SU-DHL-6 (cell line): Measurements from ENCODE around the gene SHISA9.

ENCODE experiments used
- H2AFZ ChIP-seq: fragments of 200-600 bp; sonication (generic); 2 replicates; pipeline ENCODE4 v1.6.1; 2014; ENCODE audit warnings: low read depth, mild to moderate bottlenecking, moderate library complexity, mixed read lengths, antibody characterized with exemption, low read length; ENCODE audit not compliant: severe bottlenecking
- H3F3A ChIP-seq: fragments of 200-600 bp; shearing (Covaris generic); 2 replicates; pipeline ENCODE4 v1.6.0; 2016; ENCODE audit warnings: antibody characterized with exemption, mild to moderate bottlenecking; ENCODE audit not compliant: insufficient read depth
- H3K27ac ChIP-seq: fragments of 200-600 bp; sonication (generic); 2 replicates; pipeline ENCODE4 v1.5.1; 2016; ENCODE audit warnings: low read depth, mild to moderate bottlenecking, low read length, moderate library complexity, mixed read lengths
- H3K27me3 ChIP-seq: fragments of 200-600 bp; sonication (generic), shearing (Covaris generic); 2 replicates; pipeline ENCODE4 v1.6.0; 2014; ENCODE audit warnings: mild to moderate bottlenecking, low read length
- H3K36me3 ChIP-seq: fragments of 200-600 bp; sonication (generic); 2 replicates; pipeline ENCODE4 v1.6.1; 2014; ENCODE audit warnings: mild to moderate bottlenecking, low read length, mixed read lengths
- H3K4me2 ChIP-seq: fragments of 300-600, 200-600 bp; shearing (Covaris generic), sonication (generic); 2 replicates; pipeline ENCODE4 v1.6.0; 2014; ENCODE audit warnings: low read length, low read depth, mild to moderate bottlenecking; ENCODE audit not compliant: poor library complexity, severe bottlenecking
- H3K4me3 ChIP-seq: fragments of 200-600 bp; sonication (generic); 2 replicates; pipeline ENCODE4 v1.5.1; 2014; ENCODE audit warnings: antibody characterized with exemption, low read length, mild to moderate bottlenecking, mixed read lengths; ENCODE audit not compliant: insufficient read depth, poor library complexity, severe bottlenecking
- H3K79me2 ChIP-seq: fragments of 200-600 bp; sonication (generic); 2 replicates; pipeline ENCODE4 v1.6.1; 2014; ENCODE audit warnings: mild to moderate bottlenecking, low read length, moderate library complexity; ENCODE audit not compliant: insufficient read depth
- H3K9ac ChIP-seq: fragments of 200-600 bp; sonication (generic); 2 replicates; pipeline ENCODE4 v1.7.0; 2014; ENCODE audit warnings: mild to moderate bottlenecking, low read length
- H3K9me2 ChIP-seq: fragments of 200-600 bp; sonication (generic); replicated peaks from 2 replicates; pipeline ENCODE4 v1.6.1; 2014; ENCODE audit warnings: low read length; ENCODE audit not compliant: insufficient read depth
- H3K9me3 ChIP-seq: fragments of 200-600 bp; sonication (generic); 2 replicates; pipeline ENCODE4 v1.6.1; 2014; ENCODE audit warnings: low read length, mixed read lengths; ENCODE audit not compliant: insufficient read depth
- H4K20me1 ChIP-seq: fragments of 200-600 bp; sonication (generic); 2 replicates; pipeline ENCODE4 v1.6.1; 2014; ENCODE audit warnings: low read depth, mild to moderate bottlenecking, antibody characterized with exemption, low read length, moderate library complexity, mixed read lengths
- EZH2phosphoT487 ChIP-seq: fragments of 200-600 bp; sonication (generic), shearing (Covaris generic); conservative IDR thresholded peaks from 2 replicates; pipeline ENCODE4 v1.6.1; 2018; ENCODE audit warnings: mild to moderate bottlenecking, antibody characterized with exemption, low read length, moderate library complexity, mixed read lengths
- TF ChIP-seq, protein P1 (sequence below): fragments of 200-600 bp; sonication (generic); IDR thresholded peaks from one replicate; pipeline ENCODE4 v1.5.1; 2017; ENCODE audit warnings: antibody characterized with exemption, mild to moderate bottlenecking, low read length, moderate library complexity; ENCODE audit not compliant: insufficient read depth, poor library complexity, severe bottlenecking

SHISA9 gene

DNA sequence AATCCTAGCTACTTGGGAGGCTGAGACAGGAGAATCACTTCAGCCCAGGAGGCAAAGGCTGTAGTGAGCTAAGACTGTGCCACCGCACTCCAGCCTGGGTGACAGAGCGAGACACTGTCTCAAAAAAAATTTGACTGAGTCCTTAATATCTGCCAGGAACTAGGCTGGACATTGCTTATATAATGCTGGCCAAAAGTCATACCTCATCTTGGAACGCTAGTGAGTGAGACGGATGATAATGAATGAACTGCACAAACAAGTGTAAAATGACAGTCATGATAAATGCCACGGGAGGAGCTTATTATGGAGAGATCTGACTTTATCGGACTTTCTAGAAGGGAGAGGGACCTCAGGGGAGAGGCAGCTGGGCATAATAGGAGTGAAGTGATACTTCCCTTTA, 327.6 kb downstream of the SHISA9 start:
- H3K27ac ChIP-seq: no peak overlapping the region
- no peaks in the 10 kb centered on the region for H3K9me2 ChIP-seq
- no peak overlapping the region for H3K4me2 ChIP-seq
- no peaks in the 10 kb centered on the region for H3K36me3 ChIP-seq
- no peaks in the 10 kb centered on the region for H3F3A ChIP-seq
- no peaks in the 10 kb centered on the region for H3K79me2 ChIP-seq
- H3K9ac ChIP-seq: no peak overlapping the region
- H4K20me1 ChIP-seq: no peaks in the 10 kb centered on the region
- TF ChIP-seq, protein P1, sequence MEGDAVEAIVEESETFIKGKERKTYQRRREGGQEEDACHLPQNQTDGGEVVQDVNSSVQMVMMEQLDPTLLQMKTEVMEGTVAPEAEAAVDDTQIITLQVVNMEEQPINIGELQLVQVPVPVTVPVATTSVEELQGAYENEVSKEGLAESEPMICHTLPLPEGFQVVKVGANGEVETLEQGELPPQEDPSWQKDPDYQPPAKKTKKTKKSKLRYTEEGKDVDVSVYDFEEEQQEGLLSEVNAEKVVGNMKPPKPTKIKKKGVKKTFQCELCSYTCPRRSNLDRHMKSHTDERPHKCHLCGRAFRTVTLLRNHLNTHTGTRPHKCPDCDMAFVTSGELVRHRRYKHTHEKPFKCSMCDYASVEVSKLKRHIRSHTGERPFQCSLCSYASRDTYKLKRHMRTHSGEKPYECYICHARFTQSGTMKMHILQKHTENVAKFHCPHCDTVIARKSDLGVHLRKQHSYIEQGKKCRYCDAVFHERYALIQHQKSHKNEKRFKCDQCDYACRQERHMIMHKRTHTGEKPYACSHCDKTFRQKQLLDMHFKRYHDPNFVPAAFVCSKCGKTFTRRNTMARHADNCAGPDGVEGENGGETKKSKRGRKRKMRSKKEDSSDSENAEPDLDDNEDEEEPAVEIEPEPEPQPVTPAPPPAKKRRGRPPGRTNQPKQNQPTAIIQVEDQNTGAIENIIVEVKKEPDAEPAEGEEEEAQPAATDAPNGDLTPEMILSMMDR: no peak
- no peak for TF ChIP-seq EZH2phosphoT487
- no peak overlapping the region for H2AFZ ChIP-seq
- H3K4me3 ChIP-seq: no peak overlapping the region
- H3K27me3 ChIP-seq: no peaks in the 10 kb centered on the region
- H3K9me3 ChIP-seq: no peaks in the 10 kb centered on the region

DNA sequence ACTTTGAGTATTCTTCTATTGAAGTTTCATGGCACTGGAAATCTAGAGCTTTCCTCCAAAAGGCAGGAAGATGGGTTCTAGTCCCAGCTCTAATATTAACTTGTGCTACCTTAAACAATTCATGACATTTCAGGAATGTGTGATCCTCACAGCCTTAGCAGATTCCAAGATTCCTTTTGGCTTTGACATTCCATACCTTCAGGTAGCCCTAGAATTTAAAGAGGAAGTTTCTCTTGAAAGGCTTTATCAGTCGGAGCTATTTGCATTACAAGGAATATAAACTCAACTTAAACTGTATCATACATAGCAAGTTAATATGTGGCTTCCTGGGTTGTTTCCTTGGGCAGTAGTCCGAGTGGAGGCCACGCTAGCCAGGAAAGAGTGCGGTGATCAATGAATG, 330.0 kb downstream of the SHISA9 start:
- Histone ChIP-seq H3K4me3 (no peak overlapping the region), H3K9ac (no peak overlapping the region), H2AFZ (no peak overlapping the region), H3K9me2 (no peaks in the 10 kb centered on the region), H3K4me2 (no peak overlapping the region), H3K27ac (no peak overlapping the region), H4K20me1 (no peaks in the 10 kb centered on the region), H3K79me2 (no peaks in the 10 kb centered on the region), H3K27me3 (no peaks in the 10 kb centered on the region), H3K36me3 (no peaks in the 10 kb centered on the region), H3K9me3 (no peaks in the 10 kb centered on the region), H3F3A (no peaks in the 10 kb centered on the region)
- TF ChIP-seq, protein P1: no peak
- TF ChIP-seq EZH2phosphoT487: no peak

DNA sequence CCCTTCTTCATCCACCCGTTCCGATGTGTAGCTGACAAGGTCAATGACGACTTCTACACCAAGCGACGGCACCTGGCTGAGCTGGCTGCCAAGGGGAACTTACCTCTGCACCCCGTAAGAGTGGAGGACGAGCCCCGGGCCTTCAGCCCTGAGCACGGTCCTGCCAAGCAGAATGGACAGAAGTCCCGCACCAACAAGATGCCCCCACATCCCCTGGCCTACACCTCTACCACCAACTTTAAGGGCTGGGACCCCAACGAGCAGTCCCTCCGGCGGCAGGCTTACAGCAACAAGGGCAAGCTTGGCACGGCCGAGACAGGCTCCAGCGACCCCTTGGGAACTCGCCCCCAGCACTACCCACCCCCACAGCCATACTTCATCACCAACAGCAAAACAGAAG, 333.6 kb downstream of the SHISA9 start:
- Histone ChIP-seq H3K9ac (no peak overlapping the region), H4K20me1 (no peaks in the 10 kb centered on the region), H3K27ac (no peak overlapping the region)

More for the DNA sequence above, 333.6 kb downstream of the SHISA9 start:
- no peaks in the 10 kb centered on the region for H3K79me2 ChIP-seq
- no peak overlapping the region for H3K4me2 ChIP-seq
- H3F3A ChIP-seq: no peaks in the 10 kb centered on the region
- no peaks in the 10 kb centered on the region for H3K36me3 ChIP-seq
- no peak overlapping the region for H2AFZ ChIP-seq
- H3K9me2 ChIP-seq: no peaks in the 10 kb centered on the region
- TF ChIP-seq EZH2phosphoT487: no peak
- TF ChIP-seq, protein P1: no peak
- no peaks in the 10 kb centered on the region for H3K27me3 ChIP-seq
- no peak overlapping the region for H3K4me3 ChIP-seq
- H3K9me3 ChIP-seq: no peaks in the 10 kb centered on the region
